Right lobe of liver (tissue), 6 donors: Measurements from ENCODE around the gene EIF2B5. TPM values are rescaled to one million over a fixed set of nuclear protein-coding genes. Genes with fewer than 3 reads are reported as not detected.
A peak's percentile ranks its signal among the peaks of the same experiment; 100 is the strongest.

Experiments used
- ATAC-seq, 4 donors: fragments of 200-7000 bp; cut with Tn5 transposase; one replicate each; pipeline ENCODE4 v1.9.1; 2020; ENCODE audit warnings: mild to moderate bottlenecking in 4 of 4, moderate library complexity in 4 of 4
- DNase-seq, 3 donors: peaks; one replicate each; pipeline ENCODE4 v3.0.0-alpha.2; 2020
- H3K27ac ChIP-seq, 3 donors: fragments of 200-600 bp; one replicate each; pipeline ENCODE4 v1.8.0; 2022
- H3K27me3 ChIP-seq, 2 donors: fragments of 200-600 bp; one replicate each; pipeline ENCODE4 v1.8.0; 2022
- H3K36me3 ChIP-seq, 4 donors: fragments of 200-600 bp; sonication (generic) in 1 of 4; one replicate each; pipeline versions ENCODE4 v1.5.1 to v1.8.0; 2017 to 2022; ENCODE audit warnings: control low read depth in 1 of 4
- H3K4me1 ChIP-seq, 4 donors: fragments of 200-600 bp; sonication (generic) in 1 of 4; one replicate each; pipeline versions ENCODE4 v1.5.1 to v1.8.0; 2017 to 2022; ENCODE audit warnings: control low read depth in 1 of 4
- H3K4me3 ChIP-seq, 3 donors: fragments of 200-600 bp; one replicate each; pipeline ENCODE4 v1.8.0; 2022
- H3K9me3 ChIP-seq, 4 donors: fragments of 200-600 bp; sonication (generic) in 1 of 4; one replicate each; pipeline versions ENCODE4 v1.5.1 to v1.8.0; 2017 to 2022; ENCODE audit warnings: control low read depth in 1 of 4
- POLR2A ChIP-seq: fragments of 450-650 bp; IDR thresholded peaks from one replicate; pipeline ENCODE4 v1.6.1; 2017; ENCODE audit warnings: antibody characterized with exemption, mild to moderate bottlenecking
- WGBS: methylation state at CpG from one replicate; pipeline ENCODE4 v1.1.6; 2018; ENCODE audit warnings: low coverage, low lambda C conversion rate; ENCODE audit not compliant: insufficient coverage; ENCODE audit errors: missing lambda C conversion rate; 5-methylcytosine and 5-hydroxymethylcytosine counted together
- intact Hi-C, 2 donors: fragments of 100-400 bp; cut with DNase I; formaldehyde crosslinking; loops; one replicate each; pipeline versions ENCODE4 v1.11.2 to v1.14.1; 2022
- total RNA-seq, 6 experiments: library from RNA; depleted of rRNA in 2 of 6; stranded (reverse); fragments of >200 nt in 2 of 6; fragmentation: NEBNext Ultra II Directional in 3 of 6; extraction: Animal tissue kit (Norgen Biotek cat#: 25700) in 3 of 6; gene quantifications; one replicate each; pipeline versions ENCODE4 v1.1.0 to v1.2.4, GENCODE V29; 2016 to 2023
- TF ChIP-seq, protein P1 (sequence below), 4 donors: fragments of 200-600 bp in 3 of 4; fragments of 450-650 bp in 1 of 4; IDR thresholded peaks; one replicate each; pipeline versions ENCODE4 v1.5.1 to v1.8.0; 2016 to 2022; ENCODE audit warnings: antibody characterized with exemption in 4 of 4, mild to moderate bottlenecking in 2 of 4
- donor health status: DM: no; HTN: yes; CAD: no.
- donor health status: DM: no; HTN: no; CAD: no.
- donor health status: DM: no; HTN: no; CAD: no.
- donor health status: DM: no; HTN: yes; CAD: no.
- donor health status: DM: no; HTN: yes; CAD: no.

The EIF2B5 gene
- total RNA-seq, 6 experiments from 2014 or later = 16.7 to 25.6 (median 20.5) TPM

DNA sequence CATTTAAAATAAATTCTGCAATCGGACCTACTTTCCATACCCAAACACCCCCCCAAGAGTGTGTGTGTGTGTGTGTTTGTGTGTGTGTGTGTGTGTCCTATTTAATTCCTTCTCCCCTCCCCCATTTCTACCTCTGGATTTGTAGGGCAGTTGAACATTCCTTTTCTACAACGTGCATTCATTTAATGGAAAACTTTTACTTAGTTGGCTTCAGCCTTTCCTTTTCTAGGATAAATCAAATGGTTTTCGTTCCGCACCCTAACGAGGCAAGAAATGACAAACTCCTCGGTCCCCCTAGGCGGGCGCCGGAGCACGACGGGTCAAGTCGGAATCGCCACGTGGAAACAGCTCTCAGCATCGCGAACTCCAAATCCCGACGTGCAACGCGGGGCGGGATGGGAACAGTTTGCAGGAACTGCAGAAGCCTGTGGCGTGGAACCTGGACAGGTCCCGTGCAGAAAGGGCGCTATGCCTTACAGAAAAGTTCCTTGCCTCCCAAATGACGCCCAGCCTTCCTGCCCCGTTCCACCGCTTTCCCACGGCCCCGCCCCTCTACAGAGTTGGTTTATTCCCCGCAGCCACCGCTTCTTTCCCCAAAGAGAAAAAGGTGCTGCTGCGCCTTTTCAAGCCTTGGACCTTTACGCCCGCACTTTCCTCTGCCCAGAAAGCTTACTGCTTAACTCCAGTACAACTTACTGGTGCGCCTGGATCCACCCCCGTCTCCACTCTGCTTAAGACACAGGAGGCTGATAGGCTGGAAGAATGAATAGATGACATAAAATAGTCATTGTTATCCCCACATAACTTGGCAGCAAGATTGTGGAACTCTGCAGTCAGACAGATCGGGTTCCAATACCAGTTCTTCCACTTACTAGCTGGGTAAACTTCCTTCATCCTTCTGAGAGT, 1.1 kb upstream of the EIF2B5 start:
- peak overlapping the region; percentile 85 to 90 (median 88) for H3K4me3 ChIP-seq
- H3K27ac ChIP-seq = peak overlapping the region; percentile 60 to 88 (median 64)
- 1% methylated on average over 34 of the region's 37 CpGs for WGBS
- H3K36me3 ChIP-seq = peaks cover 0 to 5% (median 2%) of the 10 kb centered on the region in 4 donors
- ATAC-seq = peak; percentile 78 to 89 (median 84)
- DNase-seq = peak; percentile 89 to 95 (median 95)
- intact Hi-C loops = no loop called here
- TF ChIP-seq, protein P1, sequence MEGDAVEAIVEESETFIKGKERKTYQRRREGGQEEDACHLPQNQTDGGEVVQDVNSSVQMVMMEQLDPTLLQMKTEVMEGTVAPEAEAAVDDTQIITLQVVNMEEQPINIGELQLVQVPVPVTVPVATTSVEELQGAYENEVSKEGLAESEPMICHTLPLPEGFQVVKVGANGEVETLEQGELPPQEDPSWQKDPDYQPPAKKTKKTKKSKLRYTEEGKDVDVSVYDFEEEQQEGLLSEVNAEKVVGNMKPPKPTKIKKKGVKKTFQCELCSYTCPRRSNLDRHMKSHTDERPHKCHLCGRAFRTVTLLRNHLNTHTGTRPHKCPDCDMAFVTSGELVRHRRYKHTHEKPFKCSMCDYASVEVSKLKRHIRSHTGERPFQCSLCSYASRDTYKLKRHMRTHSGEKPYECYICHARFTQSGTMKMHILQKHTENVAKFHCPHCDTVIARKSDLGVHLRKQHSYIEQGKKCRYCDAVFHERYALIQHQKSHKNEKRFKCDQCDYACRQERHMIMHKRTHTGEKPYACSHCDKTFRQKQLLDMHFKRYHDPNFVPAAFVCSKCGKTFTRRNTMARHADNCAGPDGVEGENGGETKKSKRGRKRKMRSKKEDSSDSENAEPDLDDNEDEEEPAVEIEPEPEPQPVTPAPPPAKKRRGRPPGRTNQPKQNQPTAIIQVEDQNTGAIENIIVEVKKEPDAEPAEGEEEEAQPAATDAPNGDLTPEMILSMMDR (IDR thresholded peaks at IDR 0.05) = no peak
- TF ChIP-seq POLR2A = peak; percentile 59
- no peaks in the 10 kb centered on the region for H3K9me3 ChIP-seq
- no peaks in the 10 kb centered on the region for H3K27me3 ChIP-seq
- H3K4me1 ChIP-seq = peaks cover 0 to 11% (median 3%) of the 10 kb centered on the region in 4 donors

DNA sequence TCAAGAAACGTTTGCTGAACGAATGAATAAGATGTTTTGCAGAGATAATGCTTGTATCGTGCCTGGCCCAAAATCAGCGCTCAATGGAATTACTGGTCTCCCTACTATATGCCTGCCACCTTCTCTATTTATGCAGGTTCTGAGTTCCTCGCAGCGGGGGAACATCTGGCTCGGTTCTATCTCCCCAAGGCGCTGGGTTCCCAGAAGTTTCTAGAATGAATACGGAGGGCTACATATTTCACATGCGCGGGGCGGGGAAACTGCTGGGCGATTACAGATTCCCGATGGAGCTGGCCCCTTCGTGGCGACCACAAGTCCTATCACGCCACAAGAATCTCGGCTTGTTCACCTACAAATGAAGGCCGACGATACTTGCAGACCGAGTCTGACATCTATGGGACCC, 411 bp upstream of the EIF2B5 start:
- intact Hi-C loops = no loop called here
- DNase-seq (no peak), ATAC-seq (peak in 3 of 4 donors; percentile 22 to 41 (median 30))
- TF ChIP-seq POLR2A = no peak
- TF ChIP-seq, protein P1 (IDR thresholded peaks at IDR 0.05) = no peak
- Histone ChIP-seq H3K27ac (peak overlapping the region; percentile 60 to 88 (median 64)), H3K9me3 (no peaks in the 10 kb centered on the region), H3K4me3 (peak overlapping the region; percentile 85 to 90 (median 88)), H3K36me3 (peaks cover 0 to 5% (median 2%) of the 10 kb centered on the region in 4 donors), H3K4me1 (peaks cover 0 to 11% (median 3%) of the 10 kb centered on the region in 4 donors), H3K27me3 (no peaks in the 10 kb centered on the region)
- 0% methylated on average over 16 of the region's 21 CpGs for WGBS

DNA sequence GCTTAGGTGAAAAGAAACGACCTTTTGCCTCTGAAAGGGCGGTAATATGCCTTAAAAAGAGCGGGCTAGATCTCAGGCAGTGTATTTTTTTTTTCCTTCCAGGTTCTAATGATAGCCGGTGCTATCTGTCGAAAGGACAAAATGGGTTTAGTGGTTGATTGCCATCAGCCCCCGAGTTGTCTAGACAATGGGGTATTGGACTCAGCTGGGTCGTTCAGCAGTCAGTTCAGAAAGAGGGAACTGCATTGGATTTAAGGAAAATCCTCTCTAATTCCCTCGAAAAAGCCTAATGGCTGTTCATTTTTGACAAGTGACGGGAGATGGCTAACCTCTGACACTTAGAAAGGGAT, 728 bp downstream of the EIF2B5 start:
- 0% methylated on average over 9 of the region's 9 CpGs for WGBS
- intact Hi-C loops = no loop called here
- no peaks in the 10 kb centered on the region for H3K9me3 ChIP-seq
- ATAC-seq = no peak
- peak overlapping the region; percentile 60 to 88 (median 64) for H3K27ac ChIP-seq
- peaks cover 0 to 11% (median 3%) of the 10 kb centered on the region in 4 donors for H3K4me1 ChIP-seq
- H3K27me3 ChIP-seq = no peaks in the 10 kb centered on the region
- DNase-seq = no peak
- TF ChIP-seq, protein P1 (IDR thresholded peaks at IDR 0.05) = no peak
- TF ChIP-seq POLR2A = no peak
- peak overlapping the region; percentile 85 to 90 (median 88) for H3K4me3 ChIP-seq
- H3K36me3 ChIP-seq = peaks cover 0 to 15% (median 7%) of the 10 kb centered on the region in 4 donors

- intact Hi-C loops = loop anchor here (10.0 kb wide), 1 partner anchor 104 kb away; the partner anchor contains the start of genes ALG3 (in 2 of the 2) and EEF1AKMT4 (in 2 of the 2)
- Histone ChIP-seq H3K9me3 (no peaks in the 10 kb centered on the region), H3K27me3 (no peaks in the 10 kb centered on the region)
Observed at GRCh38 chr3:184140436-184140835, 5.3 kb downstream of the EIF2B5 start.

GRCh38 chr3:184142199-184142598, 7.0 kb downstream of the EIF2B5 start:
- TF ChIP-seq, protein P1 (IDR thresholded peaks at IDR 0.05) = no peak
- no peak for TF ChIP-seq POLR2A
- H3K9me3 ChIP-seq = no peaks in the 10 kb centered on the region

More at GRCh38 chr3:184140436-184140835, 5.3 kb downstream of the EIF2B5 start:
- DNase-seq = no peak
- TF ChIP-seq POLR2A = no peak
- Histone ChIP-seq H3K4me3 (no peak overlapping the region), H3K27ac (no peak overlapping the region), H3K4me1 (peaks cover 0 to 22% (median 3%) of the 10 kb centered on the region in 4 donors), H3K36me3 (peaks cover 8 to 58% (median 25%) of the 10 kb centered on the region in 4 donors)
- ATAC-seq = no peak
- WGBS = 97% methylated on average over 8 of the region's 10 CpGs

More at GRCh38 chr3:184142199-184142598, 7.0 kb downstream of the EIF2B5 start:
- WGBS = 95% methylated on average over 7 of the region's 7 CpGs
- intact Hi-C loops = loop anchor here (10.0 kb wide), 1 partner anchor 103 kb away; the partner anchor contains the start of genes ALG3 (in 2 of the 2) and EEF1AKMT4 (in 2 of the 2)
- DNase-seq = no peak
- H3K27me3 ChIP-seq = no peaks in the 10 kb centered on the region
- H3K4me3 ChIP-seq = no peak overlapping the region
- H3K4me1 ChIP-seq = peaks cover 0 to 12% (median 0%) of the 10 kb centered on the region in 4 donors
- H3K36me3 ChIP-seq = peaks cover 8 to 66% (median 27%) of the 10 kb centered on the region in 4 donors
- ATAC-seq = no peak
- H3K27ac ChIP-seq = no peak overlapping the region
